Mesenchymal stem cell (in vitro differentiated cells and primary cell): ENCODE data around the gene SPATA6L.

Experiments used
- DNase-seq: peaks from one replicate; pipeline ENCODE4 v3.0.0-alpha.2; 2013
- H2AFZ ChIP-seq: one replicate; pipeline ENCODE4 v1.6.1; 2013; ENCODE audit warnings: low read depth, mild to moderate bottlenecking, control low read depth, inconsistent platforms, low read length, moderate library complexity
- H2AK5ac ChIP-seq: 2 replicates; pipeline ENCODE4 v1.6.1; 2013; ENCODE audit warnings: low read length, moderate library complexity, mild to moderate bottlenecking, inconsistent platforms; ENCODE audit not compliant: severe bottlenecking
- H2BK120ac ChIP-seq: one replicate; pipeline ENCODE4 v1.6.1; 2013; ENCODE audit warnings: low read depth, mild to moderate bottlenecking, inconsistent platforms, low read length, moderate library complexity
- H2BK12ac ChIP-seq, 2 experiments: one replicate each; pipeline ENCODE4 v1.6.1; 2013; ENCODE audit warnings: inconsistent platforms in 2 of 2, low read length in 2 of 2, mild to moderate bottlenecking in 2 of 2, moderate library complexity in 2 of 2, control low read depth in 1 of 2
- H2BK15ac ChIP-seq: one replicate; pipeline ENCODE4 v1.6.1; 2013; ENCODE audit warnings: mild to moderate bottlenecking, low read depth, inconsistent platforms; ENCODE audit not compliant: poor library complexity, severe bottlenecking
- H2BK5ac ChIP-seq: 2 replicates; pipeline ENCODE4 v1.6.1; 2013; ENCODE audit warnings: low read depth, mild to moderate bottlenecking, low read length, control low read depth, inconsistent platforms; ENCODE audit not compliant: poor library complexity, severe bottlenecking
- H3K14ac ChIP-seq, 2 experiments: one replicate each; pipeline ENCODE4 v1.6.1; 2013; ENCODE audit warnings: inconsistent platforms in 2 of 2, low read length in 2 of 2, control low read depth in 1 of 2, mild to moderate bottlenecking in 1 of 2, moderate library complexity in 1 of 2
- H3K18ac ChIP-seq, 2 experiments: one replicate each; pipeline ENCODE4 v1.6.1; 2013; ENCODE audit warnings: inconsistent platforms in 2 of 2, low read length in 2 of 2, control low read depth in 1 of 2, low read depth in 1 of 2, mild to moderate bottlenecking in 1 of 2
- H3K23ac ChIP-seq, 2 experiments: one replicate each; pipeline ENCODE4 v1.6.1; 2013; ENCODE audit warnings: inconsistent platforms in 2 of 2, low read length in 2 of 2, mild to moderate bottlenecking in 2 of 2, moderate library complexity in 2 of 2, control low read depth in 1 of 2
- H3K27ac ChIP-seq: 2 replicates; pipeline ENCODE4 v1.5.1; 2013; ENCODE audit warnings: mild to moderate bottlenecking, moderate library complexity, low read length, control low read depth, inconsistent platforms; ENCODE audit not compliant: poor library complexity, severe bottlenecking
- H3K27me3 ChIP-seq, 2 experiments: 2 replicates each; pipeline versions ENCODE4 v1.6.1 to v1.7.0; 2013; ENCODE audit warnings: low read length in 2 of 2, mild to moderate bottlenecking in 2 of 2, moderate library complexity in 2 of 2, control low read depth in 1 of 2, inconsistent platforms in 1 of 2; ENCODE audit not compliant: control insufficient read depth in 1 of 2, insufficient read depth in 1 of 2
- H3K36me3 ChIP-seq, 2 experiments: 2 replicates each; pipeline versions ENCODE4 v1.6.1 to v1.7.0; 2013; ENCODE audit warnings: low read length in 2 of 2, control low read depth in 1 of 2, inconsistent platforms in 1 of 2, low read depth in 1 of 2, mild to moderate bottlenecking in 1 of 2; ENCODE audit not compliant: insufficient read depth in 2 of 2, control insufficient read depth in 1 of 2
- H3K4ac ChIP-seq, 2 experiments: one replicate each; pipeline ENCODE4 v1.6.1; 2013; ENCODE audit warnings: inconsistent platforms in 2 of 2, low read length in 2 of 2, mild to moderate bottlenecking in 2 of 2, moderate library complexity in 2 of 2, control low read depth in 1 of 2, low read depth in 1 of 2
- H3K4me1 ChIP-seq: 2 replicates; pipeline ENCODE4 v1.6.1; 2013; ENCODE audit warnings: low read depth, low read length, control low read depth; ENCODE audit not compliant: control insufficient read depth, insufficient read depth
- H3K4me2 ChIP-seq: 2 replicates; pipeline ENCODE4 v1.6.1; 2013; ENCODE audit warnings: low read length, mild to moderate bottlenecking, inconsistent platforms; ENCODE audit not compliant: poor library complexity, severe bottlenecking
- H3K4me3 ChIP-seq, 2 experiments: 2 replicates each; pipeline versions ENCODE4 v1.5.1 to v1.7.0; 2013; ENCODE audit warnings: low read length in 2 of 2, mild to moderate bottlenecking in 2 of 2, control low read depth in 1 of 2, low read depth in 1 of 2; ENCODE audit not compliant: insufficient read depth in 1 of 2
- H3K79me1 ChIP-seq: replicated peaks from 2 replicates; pipeline ENCODE4 v1.6.1; 2013; ENCODE audit warnings: mild to moderate bottlenecking, control low read depth, low read length, inconsistent platforms; ENCODE audit not compliant: poor library complexity, severe bottlenecking
- H3K9ac ChIP-seq: 2 replicates; pipeline ENCODE4 v1.7.0; 2013; ENCODE audit warnings: mild to moderate bottlenecking, low read length, moderate library complexity
- H3K9me3 ChIP-seq: 2 replicates; pipeline ENCODE4 v1.7.0; 2013; ENCODE audit warnings: mild to moderate bottlenecking, low read length; ENCODE audit not compliant: control insufficient read depth
- H4K8ac ChIP-seq: one replicate; pipeline ENCODE4 v1.6.1; 2013; ENCODE audit warnings: inconsistent platforms, mild to moderate bottlenecking, low read length, moderate library complexity
- H4K91ac ChIP-seq: one replicate; pipeline ENCODE4 v1.6.1; 2013; ENCODE audit warnings: mild to moderate bottlenecking, low read length, inconsistent platforms
- WGBS: methylation state at CpG from one replicate; pipeline ENCODE4 v1.1.7; 2013; ENCODE audit warnings: mixed read lengths; 5-methylcytosine and 5-hydroxymethylcytosine counted together

The SPATA6L gene

GRCh38 chr9:4588721-4589120 lies 77.6 kb downstream of the SPATA6L start:
- Histone ChIP-seq H2BK15ac (no peak overlapping the region), H3K23ac (no peak overlapping the region), H2AFZ (no peak overlapping the region), H4K8ac (no peak overlapping the region), H2AK5ac (no peak overlapping the region), H2BK5ac (no peak overlapping the region), H3K4ac (no peak overlapping the region), H3K4me1 (peaks cover 11% of the 10 kb centered on the region), H3K9me3 (no peaks in the 10 kb centered on the region), H3K4me3 (no peak overlapping the region), H3K36me3 (peaks cover 7 to 29% of the 10 kb centered on the region in 2 experiments), H3K27ac (no peak overlapping the region), H3K79me1 (no peaks in the 10 kb centered on the region), H2BK12ac (no peak overlapping the region), H3K18ac (no peak overlapping the region), H4K91ac (no peak overlapping the region), H3K9ac (no peak overlapping the region), H2BK120ac (no peak overlapping the region), H3K27me3 (no peaks in the 10 kb centered on the region), H3K14ac (no peak overlapping the region), H3K4me2 (no peak overlapping the region)
- DNase-seq, result no peak
- 100% methylated on average over 1 of the region's 2 CpGs for whole genome bisulfite sequencing

- no peak overlapping the region for H2BK5ac ChIP-seq
- WGBS, result 72% methylated on average over 5 of the region's 5 CpGs
- H4K91ac ChIP-seq, result no peak overlapping the region
- H2BK15ac ChIP-seq, result no peak overlapping the region
- no peak overlapping the region for H2BK12ac ChIP-seq
- no peaks in the 10 kb centered on the region for H3K27me3 ChIP-seq
- no peak overlapping the region for H3K27ac ChIP-seq
- no peak overlapping the region for H3K18ac ChIP-seq
- no peak overlapping the region for H3K4me2 ChIP-seq
- H3K36me3 ChIP-seq, result peaks cover 18 to 62% of the 10 kb centered on the region in 2 experiments
- H2BK120ac ChIP-seq, result no peak overlapping the region
- no peaks in the 10 kb centered on the region for H3K9me3 ChIP-seq
- peaks cover 2% of the 10 kb centered on the region for H3K4me1 ChIP-seq
- no peaks in the 10 kb centered on the region for H3K79me1 ChIP-seq
- H4K8ac ChIP-seq, result no peak overlapping the region
- H2AFZ ChIP-seq, result no peak overlapping the region
- no peak overlapping the region for H3K23ac ChIP-seq
- DNase-seq, result no peak
- no peak overlapping the region for H3K4me3 ChIP-seq
- H3K14ac ChIP-seq, result no peak overlapping the region
- no peak overlapping the region for H2AK5ac ChIP-seq
- H3K4ac ChIP-seq, result no peak overlapping the region
- no peak overlapping the region for H3K9ac ChIP-seq
These were observed 81.1 kb downstream of the SPATA6L start for GRCh38 chr9:4585135-4585534.

- Histone ChIP-seq H3K14ac (no peak overlapping the region), H3K79me1 (no peaks in the 10 kb centered on the region), H4K91ac (no peak overlapping the region), H2BK15ac (no peak overlapping the region), H3K36me3 (peaks cover 20 to 62% of the 10 kb centered on the region in 2 experiments), H3K27ac (no peak overlapping the region), H3K18ac (no peak overlapping the region), H3K27me3 (no peaks in the 10 kb centered on the region), H2AK5ac (no peak overlapping the region), H3K9me3 (no peaks in the 10 kb centered on the region), H3K4me1 (no peaks in the 10 kb centered on the region), H2BK12ac (no peak overlapping the region), H3K4me3 (no peak overlapping the region), H2AFZ (no peak overlapping the region), H3K23ac (no peak overlapping the region), H3K4me2 (no peak overlapping the region), H3K9ac (no peak overlapping the region), H4K8ac (no peak overlapping the region), H2BK120ac (no peak overlapping the region), H2BK5ac (no peak overlapping the region), H3K4ac (no peak overlapping the region)
- WGBS, result no CpG with 5 or more reads among the region's 1 CpG
- DNase-seq, result no peak
These were observed 81.6 kb downstream of the SPATA6L start for GRCh38 chr9:4584636-4585035.

- H3K79me1 ChIP-seq, result no peaks in the 10 kb centered on the region
These were observed 83.3 kb downstream of the SPATA6L start for GRCh38 chr9:4583001-4583400.

More at GRCh38 chr9:4583001-4583400, 83.3 kb downstream of the SPATA6L start:
- Histone ChIP-seq H3K4me2 (no peak overlapping the region), H3K9ac (no peak overlapping the region), H3K9me3 (no peaks in the 10 kb centered on the region), H2BK15ac (no peak overlapping the region), H3K14ac (no peak overlapping the region), H3K4me1 (no peaks in the 10 kb centered on the region), H3K23ac (no peak overlapping the region), H3K18ac (no peak overlapping the region), H3K36me3 (peaks cover 20 to 68% of the 10 kb centered on the region in 2 experiments), H3K27me3 (no peaks in the 10 kb centered on the region), H2BK5ac (no peak overlapping the region), H3K4ac (no peak overlapping the region), H4K8ac (no peak overlapping the region), H2BK12ac (no peak overlapping the region), H4K91ac (no peak overlapping the region), H3K27ac (no peak overlapping the region), H3K4me3 (no peak overlapping the region), H2AK5ac (no peak overlapping the region), H2BK120ac (no peak overlapping the region), H2AFZ (no peak overlapping the region)
- WGBS, result 87% methylated on average over 12 of the region's 12 CpGs
- DNase-seq, result no peak
